Astrocyte (in vitro differentiated cells and primary cell): Measurements from ENCODE around the gene SRCAP.

Experiments used
- EZH2 ChIP-seq: IDR thresholded peaks from 2 replicates; pipeline ENCODE4 v1.6.1; 2012; ENCODE audit warnings: mild to moderate bottlenecking, low read length, inconsistent platforms; ENCODE audit not compliant: insufficient read depth
- TF ChIP-seq, protein P1 (sequence below): IDR thresholded peaks from 2 replicates; pipeline ENCODE4 v1.5.1; 2011; ENCODE audit warnings: low read depth, mild to moderate bottlenecking, inconsistent platforms, low read length, moderate library complexity; ENCODE audit not compliant: insufficient read depth

DNA sequence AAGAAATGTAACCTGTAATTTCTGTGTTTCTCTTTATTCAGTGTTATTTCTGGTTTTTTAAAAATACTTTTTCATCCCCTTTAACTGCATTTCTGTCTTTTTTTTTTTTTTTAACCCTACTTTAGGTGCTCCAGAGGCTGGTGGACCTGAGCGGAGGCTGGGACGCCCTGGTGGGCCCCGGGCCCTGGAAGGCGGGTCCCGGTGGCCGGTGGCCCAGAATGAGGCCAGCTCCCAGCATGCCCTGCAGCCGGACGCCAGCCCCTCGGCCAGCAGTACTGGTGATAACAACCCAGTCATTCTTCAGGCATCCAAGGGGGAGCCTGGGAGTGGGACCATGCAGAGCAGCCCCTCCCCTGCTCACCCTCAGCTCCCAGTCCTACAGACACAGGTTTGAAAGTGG lies 1.5 kb downstream of the SRCAP start:
- TF ChIP-seq, protein P1, sequence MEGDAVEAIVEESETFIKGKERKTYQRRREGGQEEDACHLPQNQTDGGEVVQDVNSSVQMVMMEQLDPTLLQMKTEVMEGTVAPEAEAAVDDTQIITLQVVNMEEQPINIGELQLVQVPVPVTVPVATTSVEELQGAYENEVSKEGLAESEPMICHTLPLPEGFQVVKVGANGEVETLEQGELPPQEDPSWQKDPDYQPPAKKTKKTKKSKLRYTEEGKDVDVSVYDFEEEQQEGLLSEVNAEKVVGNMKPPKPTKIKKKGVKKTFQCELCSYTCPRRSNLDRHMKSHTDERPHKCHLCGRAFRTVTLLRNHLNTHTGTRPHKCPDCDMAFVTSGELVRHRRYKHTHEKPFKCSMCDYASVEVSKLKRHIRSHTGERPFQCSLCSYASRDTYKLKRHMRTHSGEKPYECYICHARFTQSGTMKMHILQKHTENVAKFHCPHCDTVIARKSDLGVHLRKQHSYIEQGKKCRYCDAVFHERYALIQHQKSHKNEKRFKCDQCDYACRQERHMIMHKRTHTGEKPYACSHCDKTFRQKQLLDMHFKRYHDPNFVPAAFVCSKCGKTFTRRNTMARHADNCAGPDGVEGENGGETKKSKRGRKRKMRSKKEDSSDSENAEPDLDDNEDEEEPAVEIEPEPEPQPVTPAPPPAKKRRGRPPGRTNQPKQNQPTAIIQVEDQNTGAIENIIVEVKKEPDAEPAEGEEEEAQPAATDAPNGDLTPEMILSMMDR: no peak
- TF ChIP-seq EZH2: no peak
